Activated CD8-positive, alpha-beta memory T cell treated with anti-CD3 and anti-CD28 coated beads for 36 hours (primary cell): ENCODE results near the gene MSI1. TPM values are rescaled to one million over a fixed set of nuclear protein-coding genes. Genes with fewer than 3 reads are reported as not detected.

Source experiments
- CTCF ChIA-PET: fragments of 350-600 bp; sonication (Branson Sonifier 250); formaldehyde crosslinking; loops from one replicate; lab custom pipeline; 2021; ENCODE audit warnings: antibody characterized with exemption; lab: Charles Lee
- POLR2A ChIA-PET: fragments of 350-600 bp; sonication (Branson Sonifier 250); formaldehyde crosslinking; loops from one replicate; lab custom pipeline; 2021; ENCODE audit warnings: antibody characterized with exemption; lab: Charles Lee
- total RNA-seq, 2 experiments: library from RNA; stranded (reverse); gene quantifications; one replicate each; pipeline ENCODE4 v1.2.3, GENCODE V29; 2021

The MSI1 gene
- total RNA-seq, 2 experiments from 2014 or later: 0.17 to 0.21 TPM

DNA sequence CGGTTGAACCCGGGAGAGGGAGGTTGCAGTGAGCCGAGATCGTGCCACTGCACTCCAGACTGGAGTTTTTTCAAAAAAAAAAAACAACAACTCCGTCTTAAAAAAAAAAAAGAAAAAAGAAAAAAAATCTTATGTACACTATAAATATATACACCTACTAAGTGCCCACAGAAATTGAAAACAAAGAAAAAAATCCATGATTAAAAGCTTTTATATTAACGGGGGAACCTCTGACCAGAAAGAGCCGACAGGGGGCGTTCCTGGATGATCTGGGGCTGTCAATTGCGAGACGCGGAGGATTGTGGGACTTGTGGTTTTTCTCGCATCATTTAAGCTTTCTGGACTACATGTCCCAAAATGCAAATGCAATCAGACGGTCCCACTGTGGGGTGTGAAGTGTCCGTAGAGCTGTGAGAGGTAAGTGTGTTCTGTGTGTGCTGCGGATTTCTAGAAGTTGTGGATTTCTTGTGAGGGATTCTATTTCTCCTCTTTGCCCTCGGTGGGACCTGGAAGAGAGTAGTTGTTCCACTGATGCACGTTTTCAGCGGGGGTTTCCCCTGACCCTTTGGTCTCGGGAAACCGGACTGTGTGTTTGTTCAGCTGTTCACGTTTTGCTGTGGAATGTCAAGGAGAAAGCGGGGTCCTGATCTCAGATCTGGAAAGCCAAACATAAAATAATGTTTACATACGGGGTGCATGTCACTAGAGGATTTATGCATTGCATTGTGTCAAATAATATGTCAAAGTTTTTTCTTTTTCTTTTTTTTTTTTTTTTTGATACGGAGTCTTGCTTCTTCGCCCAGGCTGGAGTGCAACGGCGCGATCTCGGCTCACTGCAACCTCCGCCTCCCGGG lies 66.8 kb downstream of the MSI1 start, which contains the start of gene SIRT4:
TSS of gene SIRT4 (plus strand) at position 360 of the 854 bp plus-strand sequence. CDS start 1,241 bp downstream, outside the sequence.
- ChIA-PET CTCF (interaction anchor here (0.6 to 2.3 kb wide), 10 partner anchors 10 to 1155 kb away, joined by 3 to 18 read pairs (median 4); partner anchors contain the start of genes RNU4-1 and RNU4-2), POLR2A (interaction anchor here (0.6 to 2.4 kb wide), 4 partner anchors 10 to 122 kb away, joined by 3 to 54 read pairs (median 5); partner anchors contain the start of genes RNU4-1, RNU4-2 and RPLP0)

GRCh38 chr12:120292661-120293531 lies 76.1 kb downstream of the MSI1 start, which contains the start of gene RNU4-1:
TSS of gene RNU4-1 (minus strand) at chr12:120293237.
- CTCF ChIA-PET: interaction anchor here (1.5 to 4.7 kb wide), 5 partner anchors 9 to 65 kb away, joined by 3 to 38 read pairs (median 9); partner anchors contain the start of gene SIRT4
- POLR2A ChIA-PET: interaction anchor here (0.6 to 4.8 kb wide), 15 partner anchors 10 to 286 kb away, joined by 3 to 192 read pairs (median 8); partner anchors contain the start of genes PXN, RPLP0, SIRT4 and SRSF9

DNA sequence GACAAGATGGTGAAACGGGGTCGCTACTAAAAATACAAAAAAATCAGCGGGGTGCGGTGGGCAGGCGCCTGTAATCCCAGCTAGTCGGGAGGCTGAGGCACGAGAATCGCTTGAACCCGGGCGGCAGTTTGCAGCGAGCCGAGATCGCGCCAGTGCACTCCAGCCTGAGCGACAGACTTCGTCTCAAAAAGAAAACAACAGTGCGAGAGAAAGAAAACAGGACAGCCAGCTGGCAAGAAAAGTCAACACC lies 76.6 kb downstream of the MSI1 start:
- CTCF ChIA-PET: interaction anchor here (1.5 to 4.7 kb wide), 4 partner anchors 10 to 65 kb away, joined by 3 to 38 read pairs (median 14); partner anchors contain the start of gene SIRT4
- POLR2A ChIA-PET: interaction anchor here (0.6 to 4.8 kb wide), 14 partner anchors 10 to 285 kb away, joined by 3 to 192 read pairs (median 8); partner anchors contain the start of genes PXN, RPLP0, SIRT4 and SRSF9

Other genes with a start within 250 kb of the MSI1 start
- 100 to 1,000 TPM; 153 to 160 TPM for gene GCN1, start 174.4 kb downstream of the MSI1 start, total RNA-seq
- 1,000 to 10,000 TPM; 3,993 to 4,133 TPM for gene RPLP0, start 168.1 kb downstream of the MSI1 start, total RNA-seq
- gene PXN, start 103.4 kb downstream of the MSI1 start, total RNA-seq: 10 to 100 TPM; 33.0 to 39.1 TPM
- 1,000 to 10,000 TPM; 1,157 to 1,321 TPM for gene RNU4-2, start 77.3 kb downstream of the MSI1 start, total RNA-seq
- gene RNU4-1, start 75.9 kb downstream of the MSI1 start, total RNA-seq: 100 to 1,000 TPM; 620 to 702 TPM
- gene SIRT4, start 66.8 kb downstream of the MSI1 start, total RNA-seq: 1 to 10 TPM; 2.5 to 3.7 TPM
- gene PLA2G1B, start 41.4 kb downstream of the MSI1 start, total RNA-seq: not detected
- 100 to 1,000 TPM; 494 TPM for gene COX6A1, start 68.9 kb upstream of the MSI1 start, total RNA-seq
- 10 to 100 TPM; 68.2 to 69.1 TPM for gene TRIAP1, start 77.2 kb upstream of the MSI1 start, total RNA-seq
- 10 to 100 TPM; 30.8 to 32.1 TPM for gene GATC, start 77.3 kb upstream of the MSI1 start, total RNA-seq
- 100 to 1,000 TPM; 275 to 281 TPM for gene SRSF9, start 100.6 kb upstream of the MSI1 start, total RNA-seq
- gene DYNLL1, start 126.9 kb upstream of the MSI1 start, total RNA-seq: 100 to 1,000 TPM; 269 to 277 TPM
- gene COQ5, start 160.0 kb upstream of the MSI1 start, total RNA-seq: 10 to 100 TPM; 33.7 to 36.0 TPM
- gene RNF10, start 165.2 kb upstream of the MSI1 start, total RNA-seq: 100 to 1,000 TPM; 165 to 168 TPM
- 10 to 100 TPM; 75.4 to 75.6 TPM for gene POP5, start 212.2 kb upstream of the MSI1 start, total RNA-seq